Measurements from ENCODE around the gene ENKD1.

The ENKD1 gene

GRCh38 chr16:67664871-67665270 is 1.7 kb downstream of the ENKD1 start:
- no peak for ATAC-seq
- TF ChIP-seq ZC3H10 (CRISPR knock-in tag; IDR thresholded peaks at IDR 0.05) (no peak), ZFP3 (CRISPR knock-in tag; IDR thresholded peaks at IDR 0.05) (no peak), ARNTL (CRISPR knock-in tag; IDR thresholded peaks at IDR 0.05; ENCODE audit: borderline replicate concordance, low read depth) (no peak), CSDC2 (CRISPR knock-in tag; IDR thresholded peaks at IDR 0.05) (no peak), ZNF8 (CRISPR knock-in tag; IDR thresholded peaks at IDR 0.05) (no peak), PATZ1 (CRISPR knock-in tag; IDR thresholded peaks at IDR 0.05; ENCODE audit: borderline replicate concordance) (no peak), CSRNP3 (CRISPR knock-in tag; IDR thresholded peaks at IDR 0.05) (no peak), BACH2 (CRISPR knock-in tag; IDR thresholded peaks at IDR 0.05; ENCODE audit: borderline replicate concordance) (no peak), TOX (CRISPR knock-in tag; IDR thresholded peaks at IDR 0.05; ENCODE audit: borderline replicate concordance) (no peak), CREB5 (CRISPR knock-in tag; IDR thresholded peaks at IDR 0.05; ENCODE audit: low read depth) (no peak), ZFP30 (CRISPR knock-in tag; IDR thresholded peaks at IDR 0.05) (no peak), GLIS3 (CRISPR knock-in tag; IDR thresholded peaks at IDR 0.05) (no peak), SNAI2 (CRISPR knock-in tag; IDR thresholded peaks at IDR 0.05) (no peak), TCF4 (CRISPR knock-in tag; IDR thresholded peaks at IDR 0.05; ENCODE audit: borderline replicate concordance) (no peak), RARB (CRISPR knock-in tag; IDR thresholded peaks at IDR 0.05) (no peak), ZNF70 (CRISPR knock-in tag; IDR thresholded peaks at IDR 0.05) (no peak), ESRRG (CRISPR knock-in tag; IDR thresholded peaks at IDR 0.05) (no peak), ZNF565 (CRISPR knock-in tag; conservative IDR thresholded peaks at IDR 0.05; ENCODE audit: low read depth) (no peak)

- no peak for TF ChIP-seq OSR1 (CRISPR knock-in tag; IDR thresholded peaks at IDR 0.05)
- no peak for TF ChIP-seq ZNF70 (CRISPR knock-in tag; IDR thresholded peaks at IDR 0.05)
- no peak for TF ChIP-seq CSDC2 (CRISPR knock-in tag; IDR thresholded peaks at IDR 0.05)
- no peak for TF ChIP-seq POU6F1 (CRISPR knock-in tag; IDR thresholded peaks at IDR 0.05; ENCODE audit: borderline replicate concordance, low read depth)
- TF ChIP-seq PPARA (CRISPR knock-in tag; IDR thresholded peaks at IDR 0.05; ENCODE audit: borderline replicate concordance), result no peak
- no peak for ATAC-seq
These were observed 2.3 kb downstream of the ENKD1 start for GRCh38 chr16:67664258-67664657.

GRCh38 chr16:67663877-67664222 is 2.7 kb downstream of the ENKD1 start:
- no peak for ATAC-seq
- TF ChIP-seq RARB (CRISPR knock-in tag; IDR thresholded peaks at IDR 0.05), result no peak
- TF ChIP-seq CSRNP3 (CRISPR knock-in tag; IDR thresholded peaks at IDR 0.05), result no peak
- TF ChIP-seq PPARA (CRISPR knock-in tag; IDR thresholded peaks at IDR 0.05; ENCODE audit: borderline replicate concordance), result no peak
- no peak for TF ChIP-seq ISL1 (CRISPR knock-in tag; IDR thresholded peaks at IDR 0.05)
- TF ChIP-seq CSDC2 (CRISPR knock-in tag; IDR thresholded peaks at IDR 0.05), result no peak
- TF ChIP-seq BACH2 (CRISPR knock-in tag; IDR thresholded peaks at IDR 0.05; ENCODE audit: borderline replicate concordance), result no peak
- TF ChIP-seq ZFP30 (CRISPR knock-in tag; IDR thresholded peaks at IDR 0.05), result no peak
- no peak for TF ChIP-seq ARNTL (CRISPR knock-in tag; IDR thresholded peaks at IDR 0.05; ENCODE audit: borderline replicate concordance, low read depth)
- TF ChIP-seq SNAI2 (CRISPR knock-in tag; IDR thresholded peaks at IDR 0.05), result no peak

Data from SK-N-SH treated with all-trans-retinoic acid at 6 μM for 48 hours (cell line).